Bone marrow (tissue), 2 donors: Measurements from ENCODE around the gene MCTP2.
A peak's percentile ranks its signal among the peaks of the same experiment; 100 is the strongest.

Source experiments
- DNase-seq, 2 donors: peaks; one replicate each; lab custom pipeline; 2025; lab: John Stamatoyannopoulos, UW

MCTP2 gene

GRCh38 chr15:94230883-94231722 lies at the start of gene MCTP2:
Gene MCTP2, plus strand, starts transcription at chr15:94231561. Its CDS starts 66,705 bp downstream, at chr15:94298266.
- DNase-seq: peak; percentile 68 to 84

GRCh38 chr15:94182883-94183282 lies 48.5 kb upstream of the MCTP2 start:
- DNase-seq: no peak

- DNase-seq: no peak
These were observed 45.7 kb upstream of the MCTP2 start for GRCh38 chr15:94185547-94186236.

GRCh38 chr15:94186770-94187331 lies 44.5 kb upstream of the MCTP2 start:
- DNase-seq: no peak

- no peak for DNase-seq
These were observed 37.5 kb upstream of the MCTP2 start for GRCh38 chr15:94193906-94194305.

- peak in 1 of 2 donors; percentile 29 for DNase-seq
These were observed 34.8 kb upstream of the MCTP2 start for GRCh38 chr15:94196531-94196930.

GRCh38 chr15:94198633-94199032 lies 32.7 kb upstream of the MCTP2 start:
- no peak for DNase-seq

- no peak for DNase-seq
These were observed 31.6 kb upstream of the MCTP2 start for GRCh38 chr15:94199725-94200124.

- DNase-seq: no peak
These were observed 28.1 kb upstream of the MCTP2 start for GRCh38 chr15:94203306-94203705.

GRCh38 chr15:94205366-94205765 lies 26.0 kb upstream of the MCTP2 start:
- no peak for DNase-seq

- peak in 1 of 2 donors; percentile 92 for DNase-seq
These were observed 24.7 kb upstream of the MCTP2 start for GRCh38 chr15:94206463-94207167.

- no peak for DNase-seq
These were observed 19.1 kb upstream of the MCTP2 start for GRCh38 chr15:94212291-94212690.

- DNase-seq: no peak
These were observed 5.7 kb upstream of the MCTP2 start for GRCh38 chr15:94225616-94226015.

GRCh38 chr15:94228611-94229010 lies 2.8 kb upstream of the MCTP2 start:
- DNase-seq: no peak

- peak in 1 of 2 donors; percentile 91 for DNase-seq
These were observed 1.6 kb upstream of the MCTP2 start for GRCh38 chr15:94229591-94230369.

GRCh38 chr15:94230431-94230882 lies 904 bp upstream of the MCTP2 start:
- DNase-seq: no peak

- DNase-seq: peak in 1 of 2 donors; percentile 75
These were observed 535 bp downstream of the MCTP2 start for GRCh38 chr15:94231723-94232468.

- no peak for DNase-seq
These were observed 2.1 kb downstream of the MCTP2 start for GRCh38 chr15:94233441-94233840.

- DNase-seq: no peak
These were observed 2.9 kb downstream of the MCTP2 start for GRCh38 chr15:94234300-94234699.

- DNase-seq: no peak
These were observed 3.7 kb downstream of the MCTP2 start for GRCh38 chr15:94235041-94235440.

GRCh38 chr15:94235646-94236045 lies 4.3 kb downstream of the MCTP2 start:
- peak in 1 of 2 donors; percentile 33 for DNase-seq
